Hypothalamus (tissue), 51 donors: ENCODE results near the gene IQGAP2.
"Not testable (repeated sequence)": the region's sequence is repeated elsewhere in the genome, so short reads cannot be mapped to it uniquely, and the experiment has no call there.

Experiments used
- DNase-seq, 51 donors: peaks; one replicate each; lab custom pipeline; 2025; lab: John Stamatoyannopoulos, UW

Gene IQGAP2

DNA sequence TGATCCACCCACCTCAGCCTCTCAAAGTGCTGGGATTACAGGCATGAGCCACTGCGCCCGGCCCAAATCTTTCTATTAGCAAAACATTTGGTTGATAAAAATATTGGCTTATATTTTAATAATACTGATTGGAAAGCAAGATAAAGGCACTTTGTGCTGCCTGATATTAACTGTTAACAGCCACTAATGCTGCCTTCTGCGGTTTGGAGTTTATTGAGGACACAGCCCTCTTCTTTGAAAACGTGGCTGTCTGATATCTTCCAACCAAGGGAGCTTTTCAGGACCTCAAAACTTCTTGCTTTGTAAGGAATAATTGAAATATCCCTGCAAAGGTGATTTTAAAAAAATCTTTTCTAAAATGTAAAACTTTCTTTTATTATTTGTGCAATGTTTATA is 94.0 kb downstream of the IQGAP2 start:
- no peak for DNase-seq

GRCh38 chr5:76497986-76498717 is 95.1 kb downstream of the IQGAP2 start:
- DNase-seq: no peak

- DNase-seq: no peak
These were observed 96.5 kb downstream of the IQGAP2 start for GRCh38 chr5:76499507-76500161.

DNA sequence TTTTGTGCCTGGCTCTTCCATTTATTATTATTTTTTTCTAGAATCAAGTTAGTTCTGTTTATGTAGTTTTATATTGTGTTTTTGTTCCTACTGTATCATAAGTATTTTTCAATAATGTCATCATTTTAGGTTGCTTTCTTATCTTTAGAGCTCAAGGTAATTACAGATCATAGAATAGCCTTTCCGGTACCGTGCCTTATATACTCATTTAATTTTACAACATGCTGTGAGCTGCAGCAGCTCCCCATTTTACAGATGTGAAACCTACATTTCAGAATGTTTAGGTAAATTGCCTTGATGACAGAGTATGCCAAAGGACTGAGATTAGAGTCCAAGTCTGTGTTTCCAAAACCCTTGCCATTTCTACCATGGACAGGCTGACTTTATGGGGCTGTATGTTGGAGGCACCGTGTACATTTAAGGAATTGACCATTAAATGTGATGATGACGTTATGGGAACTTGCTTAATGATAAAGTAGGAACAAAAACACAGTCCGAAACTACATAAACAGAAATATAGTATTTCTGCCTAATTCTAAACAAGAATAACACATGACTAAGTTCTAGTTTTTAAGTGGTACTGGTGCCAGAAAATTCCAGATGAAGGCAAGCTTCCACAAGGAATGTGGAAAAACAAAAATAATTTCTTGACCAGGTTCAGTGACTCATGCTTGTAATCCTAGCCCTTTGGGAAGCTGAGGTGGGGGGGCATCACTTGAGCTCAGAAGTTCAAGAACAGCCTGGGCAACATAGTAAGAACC is 97.7 kb downstream of the IQGAP2 start:
- DNase-seq: no peak

DNA sequence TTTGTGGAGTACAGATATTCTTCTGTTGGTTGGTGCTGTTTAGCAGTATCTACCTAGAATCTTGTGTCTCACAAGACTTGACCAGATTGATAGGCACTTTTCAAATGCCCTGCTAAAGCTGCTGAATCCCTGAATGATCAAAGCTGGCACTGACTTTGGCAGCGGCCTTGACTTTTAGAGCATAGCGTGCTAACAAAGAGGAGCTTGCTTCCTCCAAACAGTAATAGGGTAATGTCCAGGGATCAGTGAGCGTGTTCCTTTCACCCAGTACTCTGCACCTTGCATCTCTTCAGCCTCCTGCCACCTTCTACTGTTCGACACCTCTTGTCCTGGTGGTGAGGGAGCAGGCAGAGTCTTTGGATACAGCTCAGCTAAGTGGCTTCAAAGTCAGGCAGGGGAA is 100.8 kb downstream of the IQGAP2 start:
- DNase-seq: no peak

GRCh38 chr5:76504901-76505564 is 101.9 kb downstream of the IQGAP2 start:
- no peak for DNase-seq

GRCh38 chr5:76513476-76513875 is 110.4 kb downstream of the IQGAP2 start:
- DNase-seq: no peak

GRCh38 chr5:76514292-76514691 is 111.2 kb downstream of the IQGAP2 start:
- DNase-seq: no peak

DNA sequence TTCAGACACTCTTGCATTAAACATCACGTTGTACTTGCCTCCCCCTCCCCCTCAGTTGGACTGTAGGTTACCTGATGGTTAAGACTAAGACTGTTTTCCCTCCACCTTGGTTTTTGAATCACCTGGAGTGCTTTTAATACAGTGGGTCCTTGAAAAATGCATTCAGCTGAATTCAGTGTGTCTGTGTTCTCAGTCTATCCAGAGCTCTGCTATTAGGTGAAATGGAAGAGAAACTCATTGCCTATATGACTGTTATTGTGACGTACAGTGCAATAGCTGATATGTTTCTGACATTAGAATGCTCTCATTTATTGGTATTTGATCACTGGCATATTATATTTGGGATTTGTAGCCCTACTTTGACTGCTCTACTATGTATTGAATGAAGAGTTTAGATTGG is 111.6 kb downstream of the IQGAP2 start:
- DNase-seq: no peak

DNA sequence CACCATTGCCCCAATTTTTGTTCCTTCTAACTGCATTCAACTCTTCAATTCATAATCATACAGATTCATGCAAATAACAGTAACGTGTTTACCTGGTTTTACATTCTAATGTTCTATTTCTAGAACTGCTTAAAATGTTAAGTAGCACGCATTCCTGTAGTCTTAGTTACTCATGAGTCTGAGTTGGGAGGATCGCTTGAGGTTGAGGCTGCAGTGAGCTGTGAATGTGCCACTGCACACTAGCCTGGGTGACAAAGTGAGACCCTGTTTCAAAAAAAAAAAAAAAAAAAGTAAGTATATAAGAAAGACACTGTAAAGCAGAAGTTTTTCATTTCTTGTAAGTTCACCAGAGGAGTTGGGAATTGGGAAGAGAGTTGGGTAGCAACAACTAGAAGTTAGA is 114.2 kb downstream of the IQGAP2 start:
- DNase-seq: no peak

GRCh38 chr5:76518246-76518645 is 115.2 kb downstream of the IQGAP2 start:
- DNase-seq: not testable (repeated sequence)

- DNase-seq: no peak
These were observed 118.2 kb downstream of the IQGAP2 start for GRCh38 chr5:76521240-76521758.

- no peak for DNase-seq
These were observed 119.2 kb downstream of the IQGAP2 start for GRCh38 chr5:76522103-76522935.

- DNase-seq: no peak
These were observed 121.2 kb downstream of the IQGAP2 start for GRCh38 chr5:76524101-76524835.

DNA sequence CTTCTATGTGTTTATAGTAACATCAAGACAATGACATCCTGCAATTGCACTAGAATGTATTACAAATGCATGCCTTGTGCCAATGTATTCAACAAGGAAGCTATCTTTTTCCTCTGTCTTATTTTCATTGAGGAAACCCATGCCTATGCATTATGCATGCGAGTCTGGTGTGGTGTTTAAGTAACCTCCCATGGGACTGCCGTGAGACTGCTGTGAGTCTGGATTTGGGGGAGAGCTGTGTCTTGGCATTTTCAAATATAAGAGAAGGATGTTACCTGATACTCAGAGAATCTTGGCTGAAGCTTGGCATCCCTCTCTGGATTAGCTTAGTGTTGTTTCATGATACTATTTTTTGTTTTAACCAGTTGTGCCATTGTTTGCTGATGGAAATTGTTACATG is 121.8 kb downstream of the IQGAP2 start:
- no peak for DNase-seq

GRCh38 chr5:76525956-76526355 is 122.9 kb downstream of the IQGAP2 start:
- DNase-seq: no peak

- no peak for DNase-seq
These were observed 124.0 kb downstream of the IQGAP2 start for GRCh38 chr5:76526950-76527583.

DNA sequence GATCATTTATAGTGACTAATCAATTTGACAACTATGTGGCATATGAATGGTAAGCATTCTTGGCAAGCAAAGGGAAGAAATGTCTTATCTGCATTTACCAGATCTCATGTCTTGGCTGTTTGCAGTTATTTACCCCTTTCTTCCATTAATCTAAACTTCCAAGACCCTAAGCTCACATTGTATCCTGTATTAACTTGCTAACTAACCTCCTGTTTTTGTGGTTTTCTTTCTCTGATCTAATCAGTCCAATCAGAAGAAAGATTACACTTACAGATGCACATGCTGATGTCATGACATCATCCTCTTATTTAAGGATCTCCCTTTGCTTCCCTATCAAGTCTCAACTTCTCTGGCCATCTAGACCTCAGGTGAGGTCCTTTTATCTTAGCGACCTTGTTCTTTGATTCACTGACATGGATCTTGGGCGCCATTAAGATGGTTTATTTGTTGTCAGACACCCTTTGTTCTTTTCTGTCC is 124.6 kb downstream of the IQGAP2 start:
- no peak for DNase-seq
